GM19193 (cell line): ENCODE results near the gene CLIC3.

ENCODE experiments used
- POLR2A ChIP-seq: IDR thresholded peaks from 4 replicates; pipeline ENCODE4 v1.6.1; 2011; ENCODE audit not compliant: insufficient read depth, insufficient read length; ENCODE audit errors: extremely low read depth

Gene CLIC3

GRCh38 chr9:136950656-136951276, 45.6 kb downstream of the CLIC3 start:
- no peak for TF ChIP-seq POLR2A

GRCh38 chr9:136949817-136950655, 46.3 kb downstream of the CLIC3 start:
- peak; percentile 82 for TF ChIP-seq POLR2A

- no peak for TF ChIP-seq POLR2A
Measured at GRCh38 chr9:136949239-136949816, 47.0 kb downstream of the CLIC3 start.

GRCh38 chr9:136947955-136948510, 48.3 kb downstream of the CLIC3 start:
- no peak for TF ChIP-seq POLR2A

GRCh38 chr9:136947028-136947891, 49.1 kb downstream of the CLIC3 start:
- TF ChIP-seq POLR2A: no peak

- no peak for TF ChIP-seq POLR2A
Measured at GRCh38 chr9:136946228-136947027, 49.9 kb downstream of the CLIC3 start.

GRCh38 chr9:136945333-136946227, 50.8 kb downstream of the CLIC3 start:
- TF ChIP-seq POLR2A: no peak
